Measurements from ENCODE around the gene PDS5B. TPM values are rescaled to one million over a fixed set of nuclear protein-coding genes. Genes with fewer than 3 reads are reported as not detected.
"Not testable (repeated sequence)": the region's sequence is repeated elsewhere in the genome, so short reads cannot be mapped to it uniquely, and the experiment has no call there.

The PDS5B gene
- total RNA-seq, 1 donor from 2014 or later, result 59.2 TPM

GRCh38 chr13:32824061-32824460 is 237.8 kb downstream of the PDS5B start:
- no peaks in the 10 kb centered on the region for H3K27me3 Mint-ChIP-seq (ENCODE audit: unreplicated experiment)
- H3K4me3 Mint-ChIP-seq (ENCODE audit: unreplicated experiment), result no peak overlapping the region
- peaks cover 4% of the 10 kb centered on the region for H3K9me3 Mint-ChIP-seq (ENCODE audit: unreplicated experiment)
- peaks cover 3% of the 10 kb centered on the region for H3K4me1 Mint-ChIP-seq (ENCODE audit: low read depth, unreplicated experiment)
- TF ChIP-seq CTCF (IDR thresholded peaks at IDR 0.05; ENCODE audit: partially characterized antibody, unreplicated experiment), result no peak
- H3K27ac Mint-ChIP-seq (ENCODE audit: unreplicated experiment), result no peak overlapping the region
- DNase-seq, result no peak
- peaks cover 4% of the 10 kb centered on the region for H3K36me3 Mint-ChIP-seq (ENCODE audit: unreplicated experiment)

GRCh38 chr13:32824675-32825074 is 238.4 kb downstream of the PDS5B start:
- peaks cover 3% of the 10 kb centered on the region for H3K4me1 Mint-ChIP-seq (ENCODE audit: low read depth, unreplicated experiment)
- no peak overlapping the region for H3K4me3 Mint-ChIP-seq (ENCODE audit: unreplicated experiment)
- no peak for DNase-seq
- TF ChIP-seq CTCF (IDR thresholded peaks at IDR 0.05; ENCODE audit: partially characterized antibody, unreplicated experiment), result no peak
- peaks cover 4% of the 10 kb centered on the region for H3K9me3 Mint-ChIP-seq (ENCODE audit: unreplicated experiment)
- no peak overlapping the region for H3K27ac Mint-ChIP-seq (ENCODE audit: unreplicated experiment)
- peaks cover 4% of the 10 kb centered on the region for H3K36me3 Mint-ChIP-seq (ENCODE audit: unreplicated experiment)
- no peaks in the 10 kb centered on the region for H3K27me3 Mint-ChIP-seq (ENCODE audit: unreplicated experiment)

GRCh38 chr13:32825481-32825880 is 239.2 kb downstream of the PDS5B start:
- H3K27ac Mint-ChIP-seq (ENCODE audit: unreplicated experiment), result no peak overlapping the region
- peaks cover 4% of the 10 kb centered on the region for H3K36me3 Mint-ChIP-seq (ENCODE audit: unreplicated experiment)
- no peak for DNase-seq
- peaks cover 2% of the 10 kb centered on the region for H3K27me3 Mint-ChIP-seq (ENCODE audit: unreplicated experiment)
- peaks cover 6% of the 10 kb centered on the region for H3K9me3 Mint-ChIP-seq (ENCODE audit: unreplicated experiment)
- no peak overlapping the region for H3K4me3 Mint-ChIP-seq (ENCODE audit: unreplicated experiment)
- peaks cover 6% of the 10 kb centered on the region for H3K4me1 Mint-ChIP-seq (ENCODE audit: low read depth, unreplicated experiment)
- TF ChIP-seq CTCF (IDR thresholded peaks at IDR 0.05; ENCODE audit: partially characterized antibody, unreplicated experiment), result no peak

- H3K27me3 Mint-ChIP-seq (ENCODE audit: unreplicated experiment); H3K4me1 Mint-ChIP-seq (ENCODE audit: low read depth, unreplicated experiment); H3K27ac Mint-ChIP-seq (ENCODE audit: unreplicated experiment); H3K4me3 Mint-ChIP-seq (ENCODE audit: unreplicated experiment); DNase-seq; H3K9me3 Mint-ChIP-seq (ENCODE audit: unreplicated experiment); H3K36me3 Mint-ChIP-seq (ENCODE audit: unreplicated experiment): not testable (repeated sequence)
Observed at GRCh38 chr13:32826372-32826771, 240.1 kb downstream of the PDS5B start.

Other genes with a start within 250 kb of the PDS5B start
- 1.9 TPM for gene N4BP2L1, start 158.3 kb upstream of the PDS5B start, total RNA-seq (ENCODE audit: unreplicated experiment)
- gene N4BP2L2, start 47.7 kb upstream of the PDS5B start, total RNA-seq (ENCODE audit: unreplicated experiment), result 129 TPM

Measured in glutamatergic neuron (in vitro differentiated cells).